HG03108 (cell line): ENCODE data around the gene C18orf63.
A peak's percentile ranks its signal among the peaks of the same experiment; 100 is the strongest.
"Not testable (repeated sequence)": the region's sequence is repeated elsewhere in the genome, so short reads cannot be mapped to it uniquely, and the experiment has no call there.

Experiments used
- ATAC-seq: cut with Tn5 transposase; IDR thresholded peaks from one replicate; pipeline ENCODE4 v1.9.1; 2021; ENCODE audit warnings: moderate library complexity; ENCODE audit not compliant: unreplicated experiment

C18orf63 gene

DNA sequence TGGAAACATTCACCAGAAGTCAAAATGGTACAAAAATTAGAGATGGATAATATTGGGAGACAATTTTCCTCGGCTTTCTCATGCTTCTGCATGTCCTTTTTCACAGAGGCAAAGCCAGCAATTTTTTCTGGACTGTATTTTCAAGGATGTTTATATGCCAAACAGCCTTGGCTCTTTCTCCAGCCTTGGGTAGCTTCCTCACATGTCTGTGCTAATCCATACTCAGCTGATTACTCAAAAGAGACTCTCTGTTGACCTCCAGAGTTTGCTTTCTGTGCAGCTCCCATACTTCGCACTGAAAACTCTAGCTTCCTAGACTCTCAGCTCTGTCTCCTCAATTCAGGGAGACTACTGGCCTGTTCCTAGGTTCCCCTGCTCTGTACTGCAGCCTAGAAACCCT is 10.6 kb downstream of the C18orf63 start:
- no peak for ATAC-seq

GRCh38 chr18:74326791-74327190 is 11.2 kb downstream of the C18orf63 start:
- not testable (repeated sequence) for ATAC-seq

- ATAC-seq: no peak
Measured at GRCh38 chr18:74328206-74328605, 12.6 kb downstream of the C18orf63 start.

DNA sequence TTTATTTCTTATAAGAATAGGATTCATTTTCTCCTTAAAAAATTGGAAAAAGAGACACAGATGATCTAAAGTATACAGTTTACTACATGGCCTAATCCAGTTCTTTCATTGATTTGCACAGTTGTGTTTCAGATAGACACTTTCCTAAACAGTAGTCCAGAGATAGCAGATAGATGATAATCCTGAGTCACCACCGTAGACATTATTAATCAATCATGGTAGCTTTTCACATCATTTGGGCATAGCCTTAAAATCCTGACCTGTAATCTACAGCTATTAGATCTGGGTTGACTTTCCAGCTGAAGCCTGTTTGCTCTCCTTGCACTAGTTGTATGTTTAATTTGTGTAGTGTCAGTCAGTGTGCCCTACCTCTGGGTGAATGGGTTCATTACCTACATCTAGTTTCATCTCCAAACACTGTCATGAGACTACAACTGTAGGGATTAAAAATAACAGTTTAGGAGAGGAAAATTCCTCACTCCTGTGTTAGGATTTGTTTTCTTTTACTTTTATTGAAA is 14.1 kb downstream of the C18orf63 start:
- no peak for ATAC-seq

GRCh38 chr18:74331404-74331803 is 15.8 kb downstream of the C18orf63 start:
- no peak for ATAC-seq

DNA sequence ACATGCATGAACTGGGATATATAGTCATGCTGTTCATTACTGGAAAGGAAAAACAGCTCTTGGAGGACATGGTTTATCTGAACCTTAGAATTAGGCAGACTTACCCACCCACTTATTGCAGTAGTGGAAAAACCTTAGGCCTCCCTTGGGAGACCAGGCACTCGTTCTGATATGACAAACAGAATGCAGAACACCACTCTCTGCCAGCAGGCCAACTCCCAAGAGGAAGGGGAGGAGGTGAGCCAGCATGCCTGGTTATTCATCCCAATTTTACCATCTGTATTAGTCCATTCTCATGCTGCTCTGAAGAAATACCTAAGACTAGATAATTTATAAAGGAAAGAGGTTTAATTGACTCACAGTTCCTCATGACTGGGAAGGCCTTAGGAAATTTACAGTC is 17.5 kb downstream of the C18orf63 start:
- ATAC-seq: no peak

DNA sequence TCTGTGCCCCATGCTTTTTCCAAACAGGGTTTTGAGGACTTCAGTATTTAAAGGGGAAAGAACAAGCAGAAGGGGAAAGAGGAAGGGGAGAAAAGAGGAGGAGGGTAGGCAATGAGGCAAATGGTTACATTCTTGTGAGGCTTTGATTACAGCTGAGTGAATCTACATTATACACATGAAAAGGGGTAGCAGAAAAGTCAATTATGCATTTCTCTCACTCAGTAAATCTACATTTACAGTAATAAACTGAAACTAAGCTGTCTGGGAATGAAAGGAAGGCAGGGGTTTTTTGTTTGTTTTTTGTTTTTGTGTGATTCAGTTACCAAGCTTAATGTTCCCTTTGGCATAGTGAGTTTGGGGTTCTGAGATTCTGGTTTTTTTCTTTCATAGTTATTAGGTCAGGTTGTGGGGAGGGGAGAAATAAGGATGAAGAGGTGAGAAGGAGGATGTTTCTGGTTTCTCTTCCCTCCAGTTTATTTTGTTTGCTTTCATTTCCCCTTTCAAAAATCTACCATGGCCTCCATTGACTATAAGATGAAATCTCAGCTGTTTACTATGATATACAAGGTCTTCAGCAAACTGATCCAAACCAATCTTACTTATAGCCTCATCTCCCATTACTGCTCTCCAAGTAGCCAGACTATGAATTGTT is 18.7 kb downstream of the C18orf63 start:
- no peak for ATAC-seq

GRCh38 chr18:74336656-74337055 is 21.0 kb downstream of the C18orf63 start:
- ATAC-seq: no peak

DNA sequence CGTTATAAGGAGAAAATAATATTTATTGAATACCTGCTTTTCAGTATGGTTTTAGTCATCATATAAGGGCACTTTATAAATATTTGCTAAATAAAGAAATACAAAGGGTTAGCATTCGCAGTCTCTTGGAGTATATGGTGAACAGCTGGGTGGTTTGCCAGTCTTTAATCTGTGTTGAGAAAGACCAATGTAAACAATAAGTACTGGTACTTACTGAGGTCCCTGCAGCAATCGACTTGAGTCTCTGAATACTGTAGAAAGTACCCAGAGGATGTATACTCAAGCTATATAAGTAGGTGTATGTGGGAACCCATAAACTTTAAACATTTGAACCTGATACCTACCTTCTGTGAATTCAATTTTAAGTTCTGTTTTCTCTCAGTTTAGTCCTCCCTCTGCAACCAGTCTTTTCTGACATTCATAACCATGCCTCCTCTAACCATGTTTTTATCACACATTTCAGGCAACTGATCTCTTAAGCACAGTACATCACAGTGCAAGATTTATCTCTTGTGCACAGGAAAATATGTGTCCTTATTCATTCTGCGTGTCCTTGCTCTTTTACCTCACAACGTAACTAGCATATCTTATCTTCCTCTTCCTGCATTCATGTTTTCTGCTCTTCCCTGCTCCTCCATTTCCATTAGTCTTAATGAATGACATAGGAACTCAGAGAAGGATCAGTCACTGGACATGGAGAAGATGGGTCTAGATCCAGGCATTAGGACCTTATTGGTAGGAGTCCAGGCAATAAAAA is 21.7 kb downstream of the C18orf63 start:
- no peak for ATAC-seq

DNA sequence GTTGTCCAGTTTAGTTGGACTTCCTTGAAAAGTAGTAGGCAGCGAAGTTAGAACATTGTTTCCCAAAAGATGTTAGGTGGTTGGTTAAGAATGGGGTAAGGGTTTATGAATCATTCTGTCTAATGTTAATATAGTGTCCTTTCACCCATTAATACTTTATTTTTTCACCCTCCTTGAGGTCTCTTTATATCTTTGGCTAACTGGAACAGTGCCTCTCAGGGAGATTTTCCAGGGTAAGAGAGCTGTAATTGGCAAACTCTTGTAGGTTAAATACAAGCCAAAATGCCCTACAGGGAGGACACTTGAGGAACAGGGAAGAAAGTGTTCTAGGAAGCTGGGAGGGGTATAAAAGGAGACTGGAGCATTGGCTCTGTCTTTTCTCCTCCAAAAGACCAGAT is 22.3 kb downstream of the C18orf63 start:
- no peak for ATAC-seq

- ATAC-seq: no peak
Measured at GRCh38 chr18:74342416-74343043, 26.9 kb downstream of the C18orf63 start.

- ATAC-seq: no peak
Measured at GRCh38 chr18:74346206-74346605, 30.6 kb downstream of the C18orf63 start.

DNA sequence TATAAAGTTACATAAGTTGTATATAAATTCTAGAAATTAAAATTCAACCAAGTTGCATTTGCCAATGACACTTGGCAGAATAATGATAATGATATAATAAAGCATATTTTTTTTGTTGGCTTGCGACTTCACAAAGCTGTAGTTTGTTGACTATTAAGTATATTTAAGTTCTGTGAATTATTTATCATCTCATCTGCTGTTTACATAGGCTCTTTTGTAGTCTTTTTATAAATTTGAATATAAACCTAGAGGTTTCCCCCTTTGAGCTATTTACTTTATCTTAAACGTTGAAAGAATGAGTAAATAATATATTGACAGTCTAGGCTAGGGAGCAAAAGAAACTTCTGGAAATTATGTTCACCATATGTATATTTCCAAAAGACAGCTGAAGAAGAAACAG is 32.9 kb downstream of the C18orf63 start:
- ATAC-seq: no peak

- ATAC-seq: no peak
Measured at GRCh38 chr18:74351354-74351753, 35.7 kb downstream of the C18orf63 start.

- ATAC-seq: peak; percentile 40
Measured at GRCh38 chr18:74353169-74353775, 37.6 kb downstream of the C18orf63 start.

- no peak for ATAC-seq
Measured at GRCh38 chr18:74356959-74357358, 41.3 kb downstream of the C18orf63 start.

DNA sequence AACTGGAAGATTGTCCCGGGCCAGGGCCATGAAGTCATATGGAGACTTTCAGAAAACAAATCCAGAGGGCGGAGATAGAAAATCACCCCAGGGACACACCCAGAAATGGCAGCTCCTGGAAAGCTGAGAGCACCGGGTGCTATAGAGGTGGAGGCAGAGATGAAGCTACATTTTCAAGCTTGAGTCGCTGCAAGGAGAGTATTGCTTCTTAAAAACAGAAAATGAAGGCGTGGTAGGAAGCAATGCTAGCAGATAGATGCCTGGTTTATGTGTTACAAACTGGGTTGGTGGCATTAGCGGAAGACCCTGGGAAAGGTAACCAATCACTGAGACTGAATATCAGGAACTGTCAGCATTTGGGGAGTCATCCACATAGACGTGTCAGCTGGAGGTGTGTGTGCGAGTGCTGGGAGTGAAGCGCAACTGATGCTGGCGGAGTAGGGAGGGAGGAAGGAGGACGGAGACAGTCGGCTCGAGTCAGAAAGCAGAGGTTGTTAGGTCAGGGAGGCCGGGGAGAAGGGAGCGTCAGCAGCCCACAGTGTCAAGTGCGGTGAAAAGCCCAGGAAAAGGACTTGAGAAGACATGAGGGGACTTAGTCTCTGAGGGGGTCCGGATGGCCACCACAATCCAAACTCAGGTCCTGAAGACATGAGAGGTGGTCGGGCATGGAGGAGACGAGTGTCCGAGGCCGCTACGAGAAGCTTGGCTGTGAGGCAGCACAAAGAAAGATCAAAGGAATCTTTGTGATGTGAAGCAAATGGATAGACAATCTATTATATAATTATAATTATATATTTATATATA is 45.4 kb downstream of the C18orf63 start:
- ATAC-seq: no peak

DNA sequence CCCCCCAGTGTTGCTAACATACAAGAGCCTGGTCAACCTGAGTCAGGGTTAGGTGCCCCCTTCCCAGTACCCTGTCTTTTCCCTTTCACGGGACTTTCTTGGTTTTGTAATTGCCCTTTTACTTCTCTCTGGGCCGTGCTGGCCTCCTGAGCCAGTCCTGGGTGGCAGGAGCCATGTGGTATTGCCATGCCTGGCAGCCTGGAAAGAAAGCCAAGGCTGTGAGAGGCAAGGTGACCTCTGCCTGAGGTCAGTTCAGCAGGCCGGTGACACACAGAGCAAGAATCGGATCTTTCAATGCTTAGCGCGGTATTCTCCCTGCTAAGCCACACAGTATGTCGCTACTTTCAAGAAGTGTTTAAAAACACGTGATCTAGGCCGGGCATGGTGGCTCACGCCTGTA is 52.3 kb downstream of the C18orf63 start:
- ATAC-seq: no peak

DNA sequence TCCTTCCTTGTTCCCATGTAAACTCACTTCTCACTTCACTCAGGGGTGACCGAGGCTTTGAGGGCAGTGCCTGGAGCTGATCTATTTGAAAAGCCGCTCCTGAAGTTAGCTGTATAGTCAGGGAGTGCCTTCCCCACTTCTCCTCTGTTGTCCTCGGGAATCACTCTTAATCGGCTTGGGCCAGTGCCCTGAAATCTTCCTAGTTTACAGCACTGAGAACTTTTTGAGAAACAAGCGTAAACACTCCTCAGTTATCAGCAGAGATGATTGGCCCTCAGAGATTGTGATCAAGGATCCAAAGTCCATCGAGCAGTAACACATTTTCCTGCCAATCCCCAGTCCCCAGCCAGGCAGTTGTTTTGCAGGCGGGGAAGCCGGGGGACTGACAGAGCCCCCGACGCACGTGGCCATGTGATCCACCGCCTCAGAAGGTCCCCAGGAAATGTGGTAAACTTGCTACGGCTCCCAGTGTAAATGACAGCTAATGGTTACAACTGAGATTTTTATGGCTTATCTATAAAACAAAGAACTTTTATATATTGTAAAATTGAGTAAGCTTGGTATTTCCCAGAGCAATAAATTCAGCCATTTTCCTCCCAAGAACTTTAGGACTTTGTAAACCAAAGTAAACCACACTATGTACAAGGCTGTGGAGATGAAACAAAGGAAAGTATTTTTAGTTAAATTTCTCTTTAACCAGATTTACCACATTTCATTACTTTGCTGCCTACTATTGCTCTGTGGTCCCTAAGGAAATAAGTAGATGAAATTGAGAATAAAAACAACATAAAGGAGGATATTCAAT is 53.5 kb downstream of the C18orf63 start:
- ATAC-seq: no peak

- no peak for ATAC-seq
Measured at GRCh38 chr18:74370115-74370514, 54.5 kb downstream of the C18orf63 start.
